Tibial nerve (tissue), 3 donors: ENCODE data around the gene ARHGEF28.

Experiments
- CTCF ChIP-seq, 5 experiments: fragments of 200-600 bp in 3 of 5; fragments of 450-650 bp in 2 of 5; sonication (generic) in 3 of 5; IDR thresholded peaks; one replicate each; pipeline ENCODE4 v1.5.1; 2016 to 2019; ENCODE audit warnings: antibody characterized with exemption in 5 of 5, mild to moderate bottlenecking in 3 of 5, moderate library complexity in 2 of 5
- POLR2A ChIP-seq, 2 donors: fragments of 450-650 bp; IDR thresholded peaks; one replicate each; pipeline ENCODE4 v1.6.1; 2017; ENCODE audit warnings: antibody characterized with exemption in 2 of 2, mild to moderate bottlenecking in 2 of 2, moderate library complexity in 2 of 2

DNA sequence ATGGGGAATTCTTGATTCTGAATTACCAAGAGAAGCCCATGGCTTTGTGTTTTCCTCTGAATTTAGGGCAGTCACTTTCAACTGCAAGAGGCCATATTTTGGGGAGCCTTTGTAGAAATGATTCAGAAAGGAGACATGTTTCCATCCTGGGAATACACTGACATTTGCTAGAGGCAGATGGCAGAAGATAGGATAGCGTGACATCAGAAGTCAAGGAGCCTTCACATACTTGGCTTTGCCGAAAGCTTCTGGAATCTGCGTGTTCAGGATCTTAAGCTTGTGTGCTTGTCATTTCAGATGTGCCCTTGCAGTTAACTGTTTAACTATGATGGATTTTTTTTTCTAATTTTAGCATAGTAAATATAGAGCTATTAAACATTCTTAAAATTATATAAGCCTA lies 296.2 kb downstream of the ARHGEF28 start:
- TF ChIP-seq CTCF (IDR thresholded peaks at IDR 0.05) = no peak
- TF ChIP-seq POLR2A (IDR thresholded peaks at IDR 0.05) = no peak
